ENCODE data around the gene TTC34.

GRCh38 chr1:2850502-2850901 is 49.0 kb upstream of the TTC34 start:
- TF ChIP-seq CTCF (IDR thresholded peaks at IDR 0.05 in 4 of 5, conservative IDR thresholded peaks at IDR 0.05 in 1 of 5) (no peak), POLR2A (IDR thresholded peaks at IDR 0.05) (no peak)
